ENCODE results near the gene SLC22A5. TPM values are rescaled to one million over a fixed set of nuclear protein-coding genes. Genes with fewer than 3 reads are reported as not detected.

SLC22A5 gene
- total and polyA plus RNA-seq, 11 donors = 7.5 to 50.1 (median 13.5) TPM

GRCh38 chr5:132372127-132372526, 2.6 kb downstream of the SLC22A5 start:
- ATAC-seq (no peak), DNase-seq (no peak)
- peak overlapping the region in 2 of 12 donors; percentile 11 to 73 for H3K4me3 ChIP-seq
- TF ChIP-seq CTCF (IDR thresholded peaks at IDR 0.05) (no peak), POLR2A (IDR thresholded peaks at IDR 0.05) (no peak)
- H3K27ac ChIP-seq = peak overlapping the region in 1 of 12 donors; percentile 93
- H3K27me3 ChIP-seq = no peaks in the 10 kb centered on the region
- H3K4me1 ChIP-seq = peaks cover 0 to 53% (median 21%) of the 10 kb centered on the region in 12 donors
- 85 to 92% (median 89%) methylated on average over 2 of the region's 2 CpGs for whole genome bisulfite sequencing, 4 donors
- intact Hi-C loops (cut with DNase I) = loop anchor here in 2 of 10 donors (5.0 to 10.0 kb wide), 2 partner anchors 100 to 443 kb away; partner anchors contain the start of gene SOWAHA (in 1 of the 2)
- H3K36me3 ChIP-seq = no peaks in the 10 kb centered on the region
- H3K9me3 ChIP-seq = no peaks in the 10 kb centered on the region

- H3K27ac ChIP-seq = peak overlapping the region in 1 of 12 donors; percentile 93
- no peaks in the 10 kb centered on the region for H3K27me3 ChIP-seq
- peak overlapping the region in 2 of 12 donors; percentile 11 to 73 for H3K4me3 ChIP-seq
- H3K9me3 ChIP-seq = no peaks in the 10 kb centered on the region
- H3K36me3 ChIP-seq = no peaks in the 10 kb centered on the region
- DNase-seq = no peak
- peaks cover 0 to 55% (median 21%) of the 10 kb centered on the region in 12 donors for H3K4me1 ChIP-seq
- no peak for ATAC-seq
- intact Hi-C loops (cut with DNase I) = loop anchor here in 2 of 10 donors (5.0 to 10.0 kb wide), 2 partner anchors 100 to 442 kb away; partner anchors contain the start of gene SOWAHA (in 1 of the 2)
- TF ChIP-seq CTCF (IDR thresholded peaks at IDR 0.05) (no peak), POLR2A (IDR thresholded peaks at IDR 0.05) (no peak)
These were observed 3.0 kb downstream of the SLC22A5 start for GRCh38 chr5:132372542-132372941.

GRCh38 chr5:132375957-132376356, 6.4 kb downstream of the SLC22A5 start:
- peaks cover 0 to 19% (median 11%) of the 10 kb centered on the region in 9 donors for H3K36me3 ChIP-seq
- DNase-seq = no peak
- H3K4me3 ChIP-seq = no peak overlapping the region
- TF ChIP-seq CTCF (IDR thresholded peaks at IDR 0.05) = no peak
- no peak for TF ChIP-seq POLR2A (IDR thresholded peaks at IDR 0.05)
- WGBS, 4 donors = 71 to 84% (median 81%) methylated on average over 3 of the region's 3 CpGs
- peaks cover 0 to 39% (median 11%) of the 10 kb centered on the region in 12 donors for H3K4me1 ChIP-seq
- H3K27ac ChIP-seq = no peak overlapping the region
- no peaks in the 10 kb centered on the region for H3K9me3 ChIP-seq
- intact Hi-C loops (cut with DNase I) = loop anchor here in 1 of 10 donors (10.0 kb wide), 1 partner anchor 439 kb away; the partner anchor contains the start of gene SOWAHA
- no peak for ATAC-seq
- no peaks in the 10 kb centered on the region for H3K27me3 ChIP-seq

GRCh38 chr5:132376694-132377641, 7.5 kb downstream of the SLC22A5 start:
- intact Hi-C loops (cut with DNase I) = loop anchor here in 1 of 10 donors (10.0 kb wide), 1 partner anchor 438 kb away; the partner anchor contains the start of gene SOWAHA
- H3K9me3 ChIP-seq = no peaks in the 10 kb centered on the region
- DNase-seq (peak in 1 of 5 donors; percentile 53), ATAC-seq (peak; percentile 58 to 74 (median 60))
- H3K27me3 ChIP-seq = no peaks in the 10 kb centered on the region
- H3K36me3 ChIP-seq = peaks cover 0 to 21% (median 11%) of the 10 kb centered on the region in 9 donors
- no peak for TF ChIP-seq CTCF (IDR thresholded peaks at IDR 0.05)
- no peak for TF ChIP-seq POLR2A (IDR thresholded peaks at IDR 0.05)
- H3K4me3 ChIP-seq = peak overlapping the region in 2 of 12 donors; percentile 33 to 38
- peak overlapping the region in 6 of 12 donors; percentile 4 to 67 (median 36) for H3K27ac ChIP-seq
- H3K4me1 ChIP-seq = peaks cover 0 to 29% (median 9%) of the 10 kb centered on the region in 12 donors
- 69 to 90% (median 78%) methylated on average over 16 of the region's 16 CpGs for WGBS, 4 donors

Data from heart left ventricle (tissue), 16 donors.